Measurements from ENCODE around the gene GJA3. TPM values are rescaled to one million over a fixed set of nuclear protein-coding genes. Genes with fewer than 3 reads are reported as not detected.

GJA3 gene
- total RNA-seq, 1 experiment from 2014 or later, result 0.15 TPM

GRCh38 chr13:20093951-20094350 is 66.9 kb downstream of the GJA3 start:
- ChIA-PET CTCF (no interaction called here), POLR2A (ENCODE audit: unreplicated experiment) (no interaction called here)
- H3K27ac ChIP-seq, result no peak overlapping the region
- H2AFZ ChIP-seq, result no peak overlapping the region
- no peaks in the 10 kb centered on the region for H3K79me2 ChIP-seq (ENCODE audit: low read depth)
- H3F3A ChIP-seq (ENCODE audit: insufficient read depth, low read depth), result peaks cover 6% of the 10 kb centered on the region; the same call in 1 of the 2 replicates
- H3K4me2 ChIP-seq, result no peak overlapping the region
- H3K36me3 ChIP-seq (ENCODE audit: low read depth), result no peaks in the 10 kb centered on the region
- BruUV-seq (replicated peaks), result no TSS peak
- H3K27me3 ChIP-seq (ENCODE audit: insufficient read depth, low read depth), result no peaks in the 10 kb centered on the region
- TF ChIP-seq CTCF (conservative IDR thresholded peaks at IDR 0.05) (no peak), EZH2 (IDR thresholded peaks at IDR 0.05; ENCODE audit: low read depth) (no peak)
- no peak overlapping the region for H3K4me3 ChIP-seq
- H3K9me3 ChIP-seq (ENCODE audit: insufficient read depth, low read depth), result no peaks in the 10 kb centered on the region
- no peaks in the 10 kb centered on the region for H3K4me1 ChIP-seq (replicated peaks; ENCODE audit: insufficient read depth)
- DNase-seq, result no peak
- no peaks in the 10 kb centered on the region for H4K20me1 ChIP-seq (ENCODE audit: insufficient read depth)
- no peaks in the 10 kb centered on the region for H3K9me2 ChIP-seq (ENCODE audit: insufficient read depth)
- intact Hi-C loops (cut with micrococcal nuclease; ENCODE audit: unreplicated experiment), result no loop called here

GRCh38 chr13:20090349-20090748 is 70.5 kb downstream of the GJA3 start:
- Histone ChIP-seq H3K27me3 (ENCODE audit: insufficient read depth, low read depth) (no peaks in the 10 kb centered on the region), H3K9me2 (ENCODE audit: insufficient read depth) (no peaks in the 10 kb centered on the region), H3F3A (ENCODE audit: insufficient read depth, low read depth) (peaks cover 14% of the 10 kb centered on the region; the same call in 1 of the 2 replicates), H3K4me3 (no peak overlapping the region), H3K36me3 (ENCODE audit: low read depth) (no peaks in the 10 kb centered on the region), H3K27ac (no peak overlapping the region), H4K20me1 (ENCODE audit: insufficient read depth) (no peaks in the 10 kb centered on the region), H3K79me2 (ENCODE audit: low read depth) (no peaks in the 10 kb centered on the region), H3K9me3 (ENCODE audit: insufficient read depth, low read depth) (no peaks in the 10 kb centered on the region), H2AFZ (no peak overlapping the region), H3K4me2 (no peak overlapping the region), H3K4me1 (replicated peaks; ENCODE audit: insufficient read depth) (no peaks in the 10 kb centered on the region)
- TF ChIP-seq EZH2 (IDR thresholded peaks at IDR 0.05; ENCODE audit: low read depth), result no peak
- peak; percentile 49 for TF ChIP-seq CTCF (conservative IDR thresholded peaks at IDR 0.05)
- ChIA-PET CTCF (interaction anchor here (0.6 kb wide), 1 partner anchor 32 kb away, joined by 4 read pairs; no protein-coding TSS in a partner anchor), POLR2A (ENCODE audit: unreplicated experiment) (no interaction called here)
- no peak for DNase-seq
- intact Hi-C loops (cut with micrococcal nuclease; ENCODE audit: unreplicated experiment), result loop anchor here (1.0 kb wide), 1 partner anchor 73 kb away; no protein-coding TSS in a partner anchor
- no TSS peak for BruUV-seq (replicated peaks)

Other genes starting within 250 kb of the GJA3 start
- 47.1 and 55.1 TPM in 2 replicates for gene ZMYM2, start 202.3 kb downstream of the GJA3 start, total RNA-seq (2021)
- gene GJB2, start 31.9 kb upstream of the GJA3 start, total RNA-seq (2021), result 4.2 and 5.5 TPM in 2 replicates
- not detected in 2 replicates for gene GJB6, start 71.3 kb upstream of the GJA3 start, total RNA-seq (2021)

Data from PC-9 (cell line).